Nephron (organoid): Measurements from ENCODE around the gene HTT.

Source experiments
- H3K27ac Mint-ChIP-seq, 3 experiments: 2 replicates each; pipeline ENCODE4 v1.8.0; 2020; ENCODE audit warnings: mixed read lengths in 3 of 3, mild to moderate bottlenecking in 2 of 3, moderate library complexity in 1 of 3
- H3K27me3 Mint-ChIP-seq: 2 replicates; pipeline ENCODE4 v1.8.0; 2021; ENCODE audit warnings: low read depth, mild to moderate bottlenecking, moderate library complexity, mixed read lengths
- H3K36me3 Mint-ChIP-seq: 2 replicates; pipeline ENCODE4 v1.8.0; 2020; ENCODE audit warnings: low read depth, mixed read lengths
- H3K4me1 Mint-ChIP-seq: 2 replicates; pipeline ENCODE4 v1.8.0; 2020; ENCODE audit warnings: mixed read lengths
- H3K4me3 Mint-ChIP-seq, 3 experiments: 2 replicates each; pipeline ENCODE4 v1.8.0; 2020; ENCODE audit warnings: mild to moderate bottlenecking in 3 of 3, mixed read lengths in 3 of 3, moderate library complexity in 2 of 3
- H3K9me3 Mint-ChIP-seq: 2 replicates; pipeline ENCODE4 v1.8.0; 2020; ENCODE audit warnings: mixed read lengths
- CTCF ChIP-seq, 3 experiments: fragments of 200-600 bp; sonication (generic); IDR thresholded peaks; one replicate each; pipeline ENCODE4 v1.5.0; 2021; ENCODE audit warnings: antibody characterized with exemption in 3 of 3; ENCODE audit not compliant: unreplicated experiment in 3 of 3

HTT gene

GRCh38 chr4:3251691-3252479 lies 177.4 kb downstream of the HTT start:
- no peak for TF ChIP-seq CTCF (IDR thresholded peaks at IDR 0.05; ENCODE audit: unreplicated experiment in 3 of 3)
- no peaks in the 10 kb centered on the region for H3K36me3 Mint-ChIP-seq
- H3K4me3 Mint-ChIP-seq: no peak overlapping the region
- no peaks in the 10 kb centered on the region for H3K4me1 Mint-ChIP-seq
- no peaks in the 10 kb centered on the region for H3K9me3 Mint-ChIP-seq
- no peak overlapping the region for H3K27ac Mint-ChIP-seq
- H3K27me3 Mint-ChIP-seq: no peaks in the 10 kb centered on the region

- H3K4me1 Mint-ChIP-seq: no peaks in the 10 kb centered on the region
- no peak overlapping the region for H3K4me3 Mint-ChIP-seq
- H3K9me3 Mint-ChIP-seq: no peaks in the 10 kb centered on the region
- no peaks in the 10 kb centered on the region for H3K36me3 Mint-ChIP-seq
- H3K27me3 Mint-ChIP-seq: no peaks in the 10 kb centered on the region
- TF ChIP-seq CTCF (IDR thresholded peaks at IDR 0.05; ENCODE audit: unreplicated experiment in 3 of 3): no peak
- no peak overlapping the region for H3K27ac Mint-ChIP-seq
These were observed 178.0 kb downstream of the HTT start for GRCh38 chr4:3252480-3252828.

- no peaks in the 10 kb centered on the region for H3K36me3 Mint-ChIP-seq
- H3K27me3 Mint-ChIP-seq: no peaks in the 10 kb centered on the region
- no peak overlapping the region for H3K27ac Mint-ChIP-seq
- no peak overlapping the region for H3K4me3 Mint-ChIP-seq
- no peaks in the 10 kb centered on the region for H3K4me1 Mint-ChIP-seq
- H3K9me3 Mint-ChIP-seq: no peaks in the 10 kb centered on the region
- TF ChIP-seq CTCF (IDR thresholded peaks at IDR 0.05; ENCODE audit: unreplicated experiment in 3 of 3): no peak
These were observed 178.6 kb downstream of the HTT start for GRCh38 chr4:3252831-3253641.

- Mint-ChIP-seq H3K4me3 (no peak overlapping the region), H3K9me3 (no peaks in the 10 kb centered on the region), H3K27ac (no peak overlapping the region), H3K27me3 (no peaks in the 10 kb centered on the region), H3K4me1 (no peaks in the 10 kb centered on the region), H3K36me3 (no peaks in the 10 kb centered on the region)
- TF ChIP-seq CTCF (IDR thresholded peaks at IDR 0.05; ENCODE audit: unreplicated experiment in 3 of 3): no peak
These were observed 179.3 kb downstream of the HTT start for GRCh38 chr4:3253808-3254207.

- H3K27me3 Mint-ChIP-seq: no peaks in the 10 kb centered on the region
- no peaks in the 10 kb centered on the region for H3K4me1 Mint-ChIP-seq
- no peaks in the 10 kb centered on the region for H3K9me3 Mint-ChIP-seq
- no peak overlapping the region for H3K27ac Mint-ChIP-seq
- no peak for TF ChIP-seq CTCF (IDR thresholded peaks at IDR 0.05; ENCODE audit: unreplicated experiment in 3 of 3)
- H3K4me3 Mint-ChIP-seq: no peak overlapping the region
- H3K36me3 Mint-ChIP-seq: no peaks in the 10 kb centered on the region
These were observed 180.0 kb downstream of the HTT start for GRCh38 chr4:3254302-3255131.
